ENCODE data around the gene KRT14.
"Not testable (repeated sequence)": the region's sequence is repeated elsewhere in the genome, so short reads cannot be mapped to it uniquely, and the experiment has no call there.

GRCh38 chr17:41628621-41629255 lies 42.0 kb upstream of the KRT14 start:
- TF ChIP-seq CTCF (conservative IDR thresholded peaks at IDR 0.05; ENCODE audit: low read length); EZH2phosphoT487 (IDR thresholded peaks at IDR 0.05; ENCODE audit: borderline replicate concordance, low read depth, low read length): not testable (repeated sequence)
